Measurements from ENCODE around the gene FURIN.

Gene FURIN

DNA sequence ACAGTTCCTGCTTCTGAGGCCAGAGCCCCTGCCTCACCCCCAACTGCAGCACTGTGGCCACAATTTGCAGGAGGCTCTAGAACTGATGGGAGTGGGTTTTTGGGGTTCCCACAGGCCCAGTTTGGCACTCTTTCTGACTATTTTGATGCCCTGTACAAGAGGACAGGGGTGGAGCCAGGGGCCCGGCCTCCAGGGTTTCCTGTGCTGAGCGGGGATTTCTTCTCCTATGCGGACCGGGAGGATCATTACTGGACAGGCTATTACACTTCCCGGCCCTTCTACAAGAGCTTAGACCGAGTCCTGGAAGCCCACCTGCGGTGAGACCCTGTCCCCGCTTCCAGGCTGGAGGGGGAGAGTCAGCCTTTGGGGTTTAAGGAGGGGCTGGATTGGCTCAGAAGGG is 41.6 kb downstream of the FURIN start (continued):
- TF ChIP-seq GLIS3 (CRISPR knock-in tag; IDR thresholded peaks at IDR 0.05): no peak
- no peak for TF ChIP-seq RARB (CRISPR knock-in tag; IDR thresholded peaks at IDR 0.05)
- no peak for TF ChIP-seq ZFP3 (CRISPR knock-in tag; IDR thresholded peaks at IDR 0.05)
- no peak for TF ChIP-seq TCF4 (CRISPR knock-in tag; IDR thresholded peaks at IDR 0.05; ENCODE audit: borderline replicate concordance)
- TF ChIP-seq OSR1 (CRISPR knock-in tag; IDR thresholded peaks at IDR 0.05): no peak
- no peak for TF ChIP-seq TOX (CRISPR knock-in tag; IDR thresholded peaks at IDR 0.05; ENCODE audit: borderline replicate concordance)
- no peak for TF ChIP-seq BACH2 (CRISPR knock-in tag; IDR thresholded peaks at IDR 0.05; ENCODE audit: borderline replicate concordance)

DNA sequence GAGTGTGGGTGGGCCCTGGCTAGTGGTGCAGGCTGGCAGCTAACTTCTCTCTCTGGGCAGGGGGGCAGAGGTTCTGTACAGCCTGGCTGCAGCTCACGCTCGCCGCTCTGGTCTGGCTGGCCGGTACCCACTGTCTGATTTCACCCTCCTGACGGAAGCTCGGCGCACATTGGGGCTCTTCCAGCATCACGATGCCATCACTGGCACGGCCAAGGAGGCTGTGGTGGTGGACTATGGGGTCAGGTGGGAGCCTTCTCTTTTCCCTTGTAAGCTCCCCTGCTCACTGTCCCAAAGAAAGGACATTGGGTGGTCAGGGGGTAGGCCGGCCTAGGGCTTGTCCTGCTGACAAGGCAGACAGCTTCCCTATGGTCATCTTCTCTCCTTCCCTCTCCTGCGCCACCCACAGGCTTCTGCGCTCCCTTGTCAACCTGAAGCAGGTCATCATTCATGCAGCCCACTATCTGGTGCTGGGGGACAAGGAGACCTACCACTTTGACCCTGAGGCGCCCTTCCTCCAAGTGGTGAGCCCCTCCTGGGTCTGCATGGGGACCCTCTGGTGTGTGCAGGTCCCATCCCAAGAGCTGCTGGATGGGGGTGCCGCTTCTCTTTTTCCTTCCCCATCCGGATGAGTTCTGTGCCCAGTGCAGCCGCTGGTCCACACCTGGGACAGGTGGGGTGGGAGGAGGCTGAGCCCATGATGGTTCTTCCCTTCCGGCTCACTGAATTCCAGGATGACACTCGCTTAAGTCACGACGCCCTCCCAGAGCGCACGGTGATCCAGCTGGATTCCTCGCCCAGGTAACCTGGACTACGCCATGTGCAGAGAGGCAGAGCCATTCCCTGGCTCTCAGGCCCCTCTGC is 42.3 kb downstream of the FURIN start:
- TF ChIP-seq ZNF8 (CRISPR knock-in tag; IDR thresholded peaks at IDR 0.05): no peak
- TF ChIP-seq, protein P1, sequence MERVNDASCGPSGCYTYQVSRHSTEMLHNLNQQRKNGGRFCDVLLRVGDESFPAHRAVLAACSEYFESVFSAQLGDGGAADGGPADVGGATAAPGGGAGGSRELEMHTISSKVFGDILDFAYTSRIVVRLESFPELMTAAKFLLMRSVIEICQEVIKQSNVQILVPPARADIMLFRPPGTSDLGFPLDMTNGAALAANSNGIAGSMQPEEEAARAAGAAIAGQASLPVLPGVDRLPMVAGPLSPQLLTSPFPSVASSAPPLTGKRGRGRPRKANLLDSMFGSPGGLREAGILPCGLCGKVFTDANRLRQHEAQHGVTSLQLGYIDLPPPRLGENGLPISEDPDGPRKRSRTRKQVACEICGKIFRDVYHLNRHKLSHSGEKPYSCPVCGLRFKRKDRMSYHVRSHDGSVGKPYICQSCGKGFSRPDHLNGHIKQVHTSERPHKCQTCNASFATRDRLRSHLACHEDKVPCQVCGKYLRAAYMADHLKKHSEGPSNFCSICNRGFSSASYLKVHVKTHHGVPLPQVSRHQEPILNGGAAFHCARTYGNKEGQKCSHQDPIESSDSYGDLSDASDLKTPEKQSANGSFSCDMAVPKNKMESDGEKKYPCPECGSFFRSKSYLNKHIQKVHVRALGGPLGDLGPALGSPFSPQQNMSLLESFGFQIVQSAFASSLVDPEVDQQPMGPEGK (CRISPR knock-in tag; IDR thresholded peaks at IDR 0.05; ENCODE audit: borderline replicate concordance): no peak
- TF ChIP-seq, protein P2, sequence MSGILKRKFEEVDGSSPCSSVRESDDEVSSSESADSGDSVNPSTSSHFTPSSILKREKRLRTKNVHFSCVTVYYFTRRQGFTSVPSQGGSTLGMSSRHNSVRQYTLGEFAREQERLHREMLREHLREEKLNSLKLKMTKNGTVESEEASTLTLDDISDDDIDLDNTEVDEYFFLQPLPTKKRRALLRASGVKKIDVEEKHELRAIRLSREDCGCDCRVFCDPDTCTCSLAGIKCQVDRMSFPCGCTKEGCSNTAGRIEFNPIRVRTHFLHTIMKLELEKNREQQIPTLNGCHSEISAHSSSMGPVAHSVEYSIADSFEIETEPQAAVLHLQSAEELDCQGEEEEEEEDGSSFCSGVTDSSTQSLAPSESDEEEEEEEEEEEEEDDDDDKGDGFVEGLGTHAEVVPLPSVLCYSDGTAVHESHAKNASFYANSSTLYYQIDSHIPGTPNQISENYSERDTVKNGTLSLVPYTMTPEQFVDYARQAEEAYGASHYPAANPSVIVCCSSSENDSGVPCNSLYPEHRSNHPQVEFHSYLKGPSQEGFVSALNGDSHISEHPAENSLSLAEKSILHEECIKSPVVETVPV (CRISPR knock-in tag; IDR thresholded peaks at IDR 0.05): no peak
- TF ChIP-seq TCF4 (CRISPR knock-in tag; IDR thresholded peaks at IDR 0.05; ENCODE audit: borderline replicate concordance): no peak
- TF ChIP-seq BACH2 (CRISPR knock-in tag; IDR thresholded peaks at IDR 0.05; ENCODE audit: borderline replicate concordance): no peak
- TF ChIP-seq, protein P3, sequence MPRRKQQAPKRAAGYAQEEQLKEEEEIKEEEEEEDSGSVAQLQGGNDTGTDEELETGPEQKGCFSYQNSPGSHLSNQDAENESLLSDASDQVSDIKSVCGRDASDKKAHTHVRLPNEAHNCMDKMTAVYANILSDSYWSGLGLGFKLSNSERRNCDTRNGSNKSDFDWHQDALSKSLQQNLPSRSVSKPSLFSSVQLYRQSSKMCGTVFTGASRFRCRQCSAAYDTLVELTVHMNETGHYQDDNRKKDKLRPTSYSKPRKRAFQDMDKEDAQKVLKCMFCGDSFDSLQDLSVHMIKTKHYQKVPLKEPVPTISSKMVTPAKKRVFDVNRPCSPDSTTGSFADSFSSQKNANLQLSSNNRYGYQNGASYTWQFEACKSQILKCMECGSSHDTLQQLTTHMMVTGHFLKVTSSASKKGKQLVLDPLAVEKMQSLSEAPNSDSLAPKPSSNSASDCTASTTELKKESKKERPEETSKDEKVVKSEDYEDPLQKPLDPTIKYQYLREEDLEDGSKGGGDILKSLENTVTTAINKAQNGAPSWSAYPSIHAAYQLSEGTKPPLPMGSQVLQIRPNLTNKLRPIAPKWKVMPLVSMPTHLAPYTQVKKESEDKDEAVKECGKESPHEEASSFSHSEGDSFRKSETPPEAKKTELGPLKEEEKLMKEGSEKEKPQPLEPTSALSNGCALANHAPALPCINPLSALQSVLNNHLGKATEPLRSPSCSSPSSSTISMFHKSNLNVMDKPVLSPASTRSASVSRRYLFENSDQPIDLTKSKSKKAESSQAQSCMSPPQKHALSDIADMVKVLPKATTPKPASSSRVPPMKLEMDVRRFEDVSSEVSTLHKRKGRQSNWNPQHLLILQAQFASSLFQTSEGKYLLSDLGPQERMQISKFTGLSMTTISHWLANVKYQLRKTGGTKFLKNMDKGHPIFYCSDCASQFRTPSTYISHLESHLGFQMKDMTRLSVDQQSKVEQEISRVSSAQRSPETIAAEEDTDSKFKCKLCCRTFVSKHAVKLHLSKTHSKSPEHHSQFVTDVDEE (CRISPR knock-in tag; IDR thresholded peaks at IDR 0.05): no peak
- TF ChIP-seq CSDC2 (CRISPR knock-in tag; IDR thresholded peaks at IDR 0.05): no peak
- no peak for TF ChIP-seq ZFP3 (CRISPR knock-in tag; IDR thresholded peaks at IDR 0.05)
- no peak for TF ChIP-seq ZNF70 (CRISPR knock-in tag; IDR thresholded peaks at IDR 0.05)
- no peak for TF ChIP-seq TOX (CRISPR knock-in tag; IDR thresholded peaks at IDR 0.05; ENCODE audit: borderline replicate concordance)
- TF ChIP-seq ZFP30 (CRISPR knock-in tag; IDR thresholded peaks at IDR 0.05): no peak
- TF ChIP-seq ESRRG (CRISPR knock-in tag; IDR thresholded peaks at IDR 0.05): no peak
- TF ChIP-seq, protein P4, sequence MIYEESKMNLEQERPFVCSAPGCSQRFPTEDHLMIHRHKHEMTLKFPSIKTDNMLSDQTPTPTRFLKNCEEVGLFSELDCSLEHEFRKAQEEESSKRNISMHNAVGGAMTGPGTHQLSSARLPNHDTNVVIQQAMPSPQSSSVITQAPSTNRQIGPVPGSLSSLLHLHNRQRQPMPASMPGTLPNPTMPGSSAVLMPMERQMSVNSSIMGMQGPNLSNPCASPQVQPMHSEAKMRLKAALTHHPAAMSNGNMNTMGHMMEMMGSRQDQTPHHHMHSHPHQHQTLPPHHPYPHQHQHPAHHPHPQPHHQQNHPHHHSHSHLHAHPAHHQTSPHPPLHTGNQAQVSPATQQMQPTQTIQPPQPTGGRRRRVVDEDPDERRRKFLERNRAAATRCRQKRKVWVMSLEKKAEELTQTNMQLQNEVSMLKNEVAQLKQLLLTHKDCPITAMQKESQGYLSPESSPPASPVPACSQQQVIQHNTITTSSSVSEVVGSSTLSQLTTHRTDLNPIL (CRISPR knock-in tag; IDR thresholded peaks at IDR 0.05; ENCODE audit: low read depth): no peak
- no peak for TF ChIP-seq ZNF565 (CRISPR knock-in tag; conservative IDR thresholded peaks at IDR 0.05; ENCODE audit: low read depth)

DNA sequence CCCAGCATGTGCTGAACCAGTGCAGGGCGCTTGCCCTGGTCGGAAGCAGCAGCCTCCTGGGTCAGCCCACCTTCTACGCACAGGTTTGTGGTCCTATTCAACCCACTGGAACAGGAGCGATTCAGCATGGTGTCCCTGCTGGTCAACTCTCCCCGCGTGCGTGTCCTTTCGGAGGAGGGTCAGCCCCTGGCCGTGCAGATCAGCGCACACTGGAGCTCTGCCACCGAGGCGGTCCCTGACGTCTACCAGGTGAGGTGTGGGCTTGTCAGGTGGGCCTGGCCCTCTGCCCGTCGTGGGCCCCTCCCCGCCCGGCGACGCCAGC is 42.9 kb downstream of the FURIN start:
- no peak for ATAC-seq
- no peak for TF ChIP-seq SNAI2 (CRISPR knock-in tag; IDR thresholded peaks at IDR 0.05)
- TF ChIP-seq, protein P1 (CRISPR knock-in tag; IDR thresholded peaks at IDR 0.05; ENCODE audit: borderline replicate concordance): no peak
- TF ChIP-seq OSR1 (CRISPR knock-in tag; IDR thresholded peaks at IDR 0.05): no peak
- TF ChIP-seq ZNF8 (CRISPR knock-in tag; IDR thresholded peaks at IDR 0.05): no peak
- TF ChIP-seq GLIS3 (CRISPR knock-in tag; IDR thresholded peaks at IDR 0.05): no peak
- TF ChIP-seq ISL1 (CRISPR knock-in tag; IDR thresholded peaks at IDR 0.05): no peak

More for the DNA sequence above, 42.3 kb downstream of the FURIN start:
- no peak for ATAC-seq

Measured in SK-N-SH treated with all-trans-retinoic acid at 6 μM for 48 hours (cell line).